Raji (cell line): Measurements from ENCODE around the gene ELOVL6.

Experiments
- POLR2A ChIP-seq: IDR thresholded peaks from 2 replicates; pipeline ENCODE4 v1.6.1; 2011; ENCODE audit warnings: low read depth, low read length, control low read depth; ENCODE audit not compliant: insufficient read depth

The ELOVL6 gene

GRCh38 chr4:110109455-110109854, 89.0 kb downstream of the ELOVL6 start:
- no peak for TF ChIP-seq POLR2A

DNA sequence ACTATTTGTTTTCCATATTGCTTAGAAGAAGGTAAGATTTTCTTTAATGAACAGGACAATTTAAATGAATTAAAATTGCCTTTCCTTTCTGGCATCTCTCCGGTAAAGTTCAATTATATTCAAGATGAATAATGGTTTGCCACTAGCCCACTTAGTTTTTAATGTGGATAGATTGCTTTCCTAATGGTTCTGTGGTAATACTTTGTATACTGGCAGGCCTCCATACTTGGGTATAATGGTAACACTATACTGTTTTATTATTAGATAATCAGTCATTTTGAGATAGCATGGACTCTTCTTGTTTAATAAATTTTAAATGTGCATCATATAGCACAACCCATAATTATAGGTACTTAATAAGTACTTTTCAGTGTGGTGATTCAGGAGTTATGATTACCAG, 89.5 kb downstream of the ELOVL6 start:
- no peak for TF ChIP-seq POLR2A

DNA sequence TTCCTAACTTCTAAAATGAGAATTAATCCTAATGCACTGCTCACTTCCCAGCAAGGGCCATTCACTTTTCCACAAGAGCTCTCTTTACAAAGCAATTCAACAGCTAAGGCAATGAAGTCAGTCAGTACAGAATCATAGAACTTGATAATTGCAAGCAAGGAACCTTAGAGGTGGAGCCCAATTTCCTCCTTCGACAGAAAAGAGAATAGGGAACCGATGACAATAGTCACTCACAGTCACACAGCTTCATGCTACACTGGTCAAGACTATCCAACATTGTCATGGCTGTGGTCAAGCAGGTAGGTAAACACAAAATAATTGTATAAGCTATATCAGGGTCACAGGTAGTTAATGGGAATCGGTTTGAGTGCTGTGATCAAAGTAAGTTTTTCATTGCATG, 90.0 kb downstream of the ELOVL6 start:
- no peak for TF ChIP-seq POLR2A

- TF ChIP-seq POLR2A: no peak
Observed at GRCh38 chr4:110107866-110108265, 90.5 kb downstream of the ELOVL6 start.

- TF ChIP-seq POLR2A: no peak
Observed at GRCh38 chr4:110106931-110107296, 91.5 kb downstream of the ELOVL6 start.

DNA sequence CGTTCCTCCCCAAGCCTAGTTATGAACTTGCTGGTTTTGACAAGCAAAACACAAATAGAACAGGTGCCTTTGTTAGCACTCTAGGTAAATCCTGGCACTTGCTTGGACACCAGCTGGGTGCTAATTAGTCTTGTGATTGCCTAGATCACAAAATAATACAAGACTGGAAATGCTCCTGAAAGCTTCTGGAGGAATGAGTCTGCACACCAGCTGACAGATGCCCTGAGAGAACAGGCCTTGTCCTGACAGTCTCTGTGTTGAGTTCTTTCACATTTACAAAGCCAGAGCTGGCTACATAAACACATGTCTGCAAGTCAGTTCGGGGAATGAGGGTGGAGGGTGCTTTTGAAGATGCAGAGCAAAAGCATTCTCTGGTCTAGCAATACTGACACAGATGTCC, 93.8 kb downstream of the ELOVL6 start:
- TF ChIP-seq POLR2A: no peak

DNA sequence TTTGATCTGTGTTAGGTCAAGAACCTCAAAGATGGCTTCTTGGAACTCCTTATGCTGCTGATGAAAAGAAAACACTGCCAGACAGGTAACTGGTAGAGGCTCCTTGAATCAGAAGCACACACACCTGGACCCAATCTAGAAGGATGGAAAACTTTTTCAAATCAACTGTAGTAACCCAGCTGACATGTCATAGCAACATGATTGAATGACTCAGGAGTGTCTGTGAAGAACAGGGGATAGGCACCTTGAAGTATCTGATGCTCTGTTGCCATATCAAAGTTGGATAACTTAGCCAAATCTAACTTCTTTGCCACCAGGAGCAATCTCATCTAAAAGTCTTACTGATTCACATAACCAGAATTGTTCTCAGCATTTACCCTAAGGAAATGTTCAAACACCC, 98.8 kb downstream of the ELOVL6 start:
- no peak for TF ChIP-seq POLR2A

DNA sequence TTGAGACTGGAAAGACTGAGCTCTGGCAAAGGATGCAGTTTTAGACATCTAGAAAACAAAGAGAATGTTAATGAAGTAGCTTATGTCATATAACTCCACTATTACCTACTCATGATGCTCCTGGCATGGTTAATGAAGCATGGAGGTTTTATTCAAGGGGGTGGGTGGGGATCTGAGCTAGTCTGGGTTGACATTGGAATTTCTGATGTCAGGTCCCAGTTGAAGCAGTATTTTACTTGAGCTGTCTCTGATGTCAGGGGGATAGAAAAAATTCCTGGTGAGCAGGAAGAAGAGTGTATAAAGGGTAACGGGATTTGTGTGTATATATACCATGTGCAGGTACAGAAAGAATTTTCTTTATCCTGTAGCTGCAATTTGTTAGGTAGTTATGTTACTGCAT, 102.0 kb downstream of the ELOVL6 start:
- TF ChIP-seq POLR2A: no peak

- TF ChIP-seq POLR2A: no peak
Observed at GRCh38 chr4:110092646-110093045, 105.8 kb downstream of the ELOVL6 start.

DNA sequence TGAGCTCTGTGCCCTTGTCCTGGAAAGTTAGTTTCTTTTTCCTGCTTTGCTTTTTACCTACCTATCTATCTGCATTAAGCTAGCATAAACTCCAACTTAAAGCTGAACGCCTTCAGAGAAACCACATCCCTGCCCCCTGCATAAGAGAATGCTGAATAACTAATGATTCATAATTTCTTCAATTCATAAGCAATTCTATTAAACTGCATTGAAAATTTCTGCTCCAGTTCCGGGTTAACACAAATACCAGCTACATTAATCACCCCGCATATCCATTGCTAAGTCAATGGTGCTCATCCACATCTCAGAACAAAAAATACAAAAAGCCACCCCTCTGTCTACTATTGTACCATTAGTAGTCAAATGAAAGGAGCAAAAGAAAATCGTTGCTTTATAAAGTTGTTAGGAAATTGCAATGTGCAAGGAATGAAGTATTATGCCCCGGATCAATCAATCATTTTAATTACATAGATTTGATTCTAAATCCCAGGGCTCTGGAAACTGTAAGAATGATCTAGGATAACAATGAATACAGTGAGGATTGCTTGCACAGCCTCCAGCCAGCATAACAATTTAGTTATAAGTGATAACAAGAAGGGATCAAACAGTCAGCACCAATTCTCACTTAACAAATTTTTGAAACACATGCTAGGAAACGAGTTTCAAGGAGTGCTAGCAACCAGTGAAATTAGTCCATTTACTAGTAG, 106.8 kb downstream of the ELOVL6 start:
- no peak for TF ChIP-seq POLR2A

DNA sequence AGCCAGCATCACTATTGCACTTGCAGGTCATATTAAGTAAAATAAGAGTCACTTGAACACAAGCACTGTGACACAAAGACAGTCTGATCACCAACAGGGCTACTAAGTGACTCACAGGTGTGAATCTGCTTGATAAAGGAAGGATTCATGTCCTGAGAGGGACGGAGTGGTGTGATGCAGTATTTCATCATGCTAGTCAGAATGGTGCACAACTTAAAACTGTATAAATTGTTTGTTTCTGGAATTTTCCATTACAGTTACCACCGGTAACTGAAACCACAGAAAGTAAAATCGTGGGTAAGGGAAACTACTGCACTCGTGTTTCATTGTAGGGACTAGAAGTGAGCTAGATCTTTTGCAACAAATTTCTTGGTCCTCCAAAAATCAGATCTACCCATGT, 109.7 kb downstream of the ELOVL6 start:
- no peak for TF ChIP-seq POLR2A

GRCh38 chr4:110087070-110087708, 111.2 kb downstream of the ELOVL6 start:
- no peak for TF ChIP-seq POLR2A

DNA sequence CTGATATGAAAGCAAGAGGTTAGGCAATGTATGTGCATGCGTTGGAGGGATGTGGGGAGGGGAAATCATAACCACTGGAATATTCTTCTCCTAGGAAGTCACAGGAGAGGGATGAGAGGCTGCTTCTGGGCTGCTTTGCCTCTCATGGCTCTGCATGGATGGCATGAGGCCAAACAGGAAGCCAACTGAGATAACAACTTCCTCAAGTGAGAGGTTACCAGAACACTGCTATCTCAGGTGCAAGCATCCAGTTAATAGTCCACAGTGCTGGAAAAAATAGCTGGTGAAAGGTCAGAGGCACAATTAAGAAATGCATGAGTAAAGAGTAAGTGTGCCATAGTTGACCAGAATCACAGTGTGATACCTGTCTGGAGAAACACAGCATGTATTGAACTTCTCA, 113.3 kb downstream of the ELOVL6 start:
- no peak for TF ChIP-seq POLR2A

GRCh38 chr4:110084154-110084553, 114.3 kb downstream of the ELOVL6 start:
- no peak for TF ChIP-seq POLR2A

DNA sequence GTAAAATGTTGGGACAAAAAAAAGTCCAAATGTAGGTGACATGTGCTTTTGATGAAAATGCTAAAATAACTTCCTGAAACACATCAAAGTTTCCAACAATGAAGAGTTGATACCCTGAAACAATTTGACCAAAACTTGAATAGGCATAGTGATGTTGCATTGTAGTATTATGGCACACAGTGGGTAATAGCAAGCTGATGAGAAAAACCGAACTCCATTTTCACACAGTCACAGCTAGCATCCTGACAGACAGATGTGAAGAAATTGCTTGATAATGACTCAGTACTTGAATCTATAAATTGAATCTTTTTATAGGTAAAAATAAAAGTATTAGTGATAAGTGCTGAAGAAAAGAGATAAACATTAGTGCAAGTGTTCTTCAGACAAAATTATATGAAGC, 122.5 kb downstream of the ELOVL6 start:
- no peak for TF ChIP-seq POLR2A

GRCh38 chr4:110075083-110075738, 123.2 kb downstream of the ELOVL6 start:
- TF ChIP-seq POLR2A: no peak
